Measurements from ENCODE around the gene KLHL42.
A peak's percentile ranks its signal among the peaks of the same experiment; 100 is the strongest.
"Not testable (repeated sequence)": the region's sequence is repeated elsewhere in the genome, so short reads cannot be mapped to it uniquely, and the experiment has no call there.

KLHL42 gene

DNA sequence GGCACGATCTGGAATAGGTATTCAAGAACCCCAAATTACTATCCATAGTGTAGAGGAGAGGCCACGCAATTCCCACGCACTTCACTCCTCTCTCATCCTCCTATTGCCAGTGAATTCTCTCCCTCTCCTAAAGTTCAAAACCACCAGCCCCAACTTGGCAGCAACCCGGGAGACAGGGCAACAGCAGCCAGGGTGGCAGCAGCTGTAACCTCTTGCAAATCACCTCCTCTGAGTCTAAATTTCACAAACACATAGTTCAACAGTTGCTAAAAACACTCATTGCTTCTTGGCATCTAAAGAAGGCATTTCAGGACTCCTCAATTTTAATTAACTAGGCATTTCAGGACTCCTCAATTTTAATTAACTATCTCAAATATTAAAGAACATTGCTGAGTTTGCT is 37.7 kb downstream of the KLHL42 start:
- no peak for DNase-seq (ENCODE audit: low read depth in 2 of 2)

DNA sequence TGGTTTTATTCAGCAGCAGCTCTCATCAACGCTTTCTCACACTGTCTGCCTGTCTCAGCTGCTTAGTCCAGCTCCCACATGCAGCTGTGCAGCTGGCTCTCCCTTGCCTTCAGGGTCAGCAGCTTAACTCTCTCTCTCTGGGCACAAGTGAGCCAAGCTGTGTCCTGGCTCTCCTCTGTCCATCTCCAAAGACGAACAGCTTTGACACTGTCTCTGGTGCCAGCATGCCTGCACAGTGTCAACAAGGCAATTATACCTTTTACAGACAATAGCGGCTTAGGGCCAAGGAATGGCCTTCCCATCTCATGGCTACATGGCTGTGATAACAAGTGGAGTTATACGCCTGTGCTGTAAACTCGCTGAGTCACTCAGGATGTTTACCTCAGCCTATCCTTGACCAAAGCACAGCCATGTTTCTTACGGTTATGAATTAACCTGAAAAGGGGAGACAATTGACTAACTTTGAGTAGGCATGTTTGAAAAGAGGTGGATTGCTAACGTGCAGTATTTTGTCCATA is 38.4 kb downstream of the KLHL42 start:
- no peak for DNase-seq (ENCODE audit: low read depth in 2 of 2)

DNA sequence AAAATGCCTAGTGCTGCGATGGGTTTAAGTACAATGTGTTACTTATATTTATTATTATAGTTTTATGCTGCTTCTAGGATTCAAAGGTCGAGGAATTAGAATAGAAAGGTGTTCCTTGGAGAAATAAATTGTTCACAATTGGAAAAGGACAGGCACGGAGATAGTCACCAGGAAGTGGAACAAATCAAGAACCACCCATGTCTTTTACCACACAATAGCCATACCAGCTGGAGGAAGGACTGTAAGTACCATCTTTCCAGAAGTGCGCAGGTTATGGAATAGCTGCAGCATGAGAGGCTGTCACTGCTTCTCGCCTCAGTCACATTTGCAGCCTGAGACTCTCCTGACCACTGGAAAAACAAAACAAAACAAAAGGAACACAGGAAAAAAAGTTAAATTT is 40.5 kb downstream of the KLHL42 start:
- no peak for DNase-seq (ENCODE audit: low read depth in 2 of 2)

DNA sequence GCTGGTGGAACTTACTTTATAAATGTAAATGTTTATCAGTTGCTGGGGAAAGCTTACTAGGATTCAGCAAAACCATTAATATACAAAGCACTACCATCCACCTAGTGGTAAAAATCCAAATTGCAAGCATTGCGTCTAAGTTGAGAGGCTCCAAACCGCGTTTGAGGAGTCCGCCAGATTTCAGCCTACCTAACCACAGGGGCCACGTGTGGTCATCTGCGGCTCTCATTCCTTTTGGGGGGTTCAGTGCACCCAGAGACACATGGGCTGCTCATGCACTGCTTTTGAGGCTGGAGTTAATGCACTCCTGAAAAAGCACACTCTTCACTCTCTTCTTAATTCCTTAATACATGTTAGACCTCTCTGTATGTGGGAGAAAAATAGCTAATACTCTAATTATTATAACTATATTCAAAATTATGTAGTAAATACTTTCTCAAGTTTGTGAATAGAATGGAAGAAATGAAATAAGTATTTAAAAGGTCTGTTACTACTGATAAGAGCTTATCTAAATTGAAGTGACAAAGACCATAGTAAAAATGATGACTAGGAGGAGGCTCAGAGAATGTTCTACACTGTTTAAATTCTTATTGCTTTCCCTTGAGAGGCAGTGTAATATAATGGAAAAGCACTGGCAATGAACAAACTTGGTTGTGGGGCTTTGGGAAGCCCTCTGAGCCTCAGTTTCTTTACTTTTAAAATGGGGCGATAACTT is 41.4 kb downstream of the KLHL42 start:
- no peak for DNase-seq (ENCODE audit: low read depth in 2 of 2)

DNA sequence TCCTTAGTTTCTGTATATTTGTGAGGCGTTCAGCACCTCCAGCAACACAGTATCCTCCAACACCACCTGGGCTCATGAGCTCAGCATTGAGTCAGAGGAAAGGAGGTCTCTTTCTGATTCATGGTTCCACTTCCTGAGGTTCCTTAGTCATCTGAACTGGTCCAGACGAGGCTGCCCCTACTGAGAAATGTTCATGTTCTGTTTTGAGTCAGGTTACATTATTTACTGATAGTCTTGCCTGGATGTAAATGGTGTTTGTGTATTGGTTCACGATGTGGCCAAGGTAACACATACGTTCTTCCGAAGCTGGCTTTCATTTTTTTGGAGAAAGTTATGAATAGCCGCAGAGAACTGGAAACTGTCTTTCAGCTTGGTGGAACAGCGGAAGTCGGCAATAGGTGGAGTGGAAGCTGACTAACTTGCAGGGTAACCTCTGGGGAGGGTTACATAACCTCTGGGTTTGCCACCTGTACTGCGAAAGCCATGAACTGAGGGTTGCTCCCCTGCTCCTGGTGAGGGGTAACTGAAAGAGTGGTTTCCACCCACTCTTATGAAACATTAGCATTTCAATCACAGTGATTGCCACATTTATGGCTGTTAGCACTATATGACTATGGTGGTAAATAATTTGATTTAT is 42.2 kb downstream of the KLHL42 start:
- DNase-seq (ENCODE audit: low read depth in 2 of 2): peak; percentile 8 to 60

DNA sequence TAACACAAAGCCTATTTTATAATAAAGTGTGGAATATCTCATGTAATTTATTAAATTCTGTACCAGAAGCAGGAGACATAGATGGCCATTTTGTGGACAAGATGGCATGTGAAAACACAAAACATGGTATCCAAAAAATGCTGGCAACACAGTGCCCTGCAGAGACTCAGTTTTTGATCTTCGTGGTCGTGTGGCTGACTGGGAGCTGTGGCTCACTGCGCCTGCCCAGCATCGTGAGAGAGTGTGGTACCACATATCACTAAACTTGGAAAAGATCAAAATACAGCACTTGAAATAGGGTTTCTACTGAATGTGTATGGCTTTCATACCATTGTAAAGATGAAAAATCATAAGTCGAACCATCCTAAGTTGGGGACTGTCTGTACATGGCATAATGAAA is 43.0 kb downstream of the KLHL42 start:
- no peak for DNase-seq (ENCODE audit: low read depth in 2 of 2)

DNA sequence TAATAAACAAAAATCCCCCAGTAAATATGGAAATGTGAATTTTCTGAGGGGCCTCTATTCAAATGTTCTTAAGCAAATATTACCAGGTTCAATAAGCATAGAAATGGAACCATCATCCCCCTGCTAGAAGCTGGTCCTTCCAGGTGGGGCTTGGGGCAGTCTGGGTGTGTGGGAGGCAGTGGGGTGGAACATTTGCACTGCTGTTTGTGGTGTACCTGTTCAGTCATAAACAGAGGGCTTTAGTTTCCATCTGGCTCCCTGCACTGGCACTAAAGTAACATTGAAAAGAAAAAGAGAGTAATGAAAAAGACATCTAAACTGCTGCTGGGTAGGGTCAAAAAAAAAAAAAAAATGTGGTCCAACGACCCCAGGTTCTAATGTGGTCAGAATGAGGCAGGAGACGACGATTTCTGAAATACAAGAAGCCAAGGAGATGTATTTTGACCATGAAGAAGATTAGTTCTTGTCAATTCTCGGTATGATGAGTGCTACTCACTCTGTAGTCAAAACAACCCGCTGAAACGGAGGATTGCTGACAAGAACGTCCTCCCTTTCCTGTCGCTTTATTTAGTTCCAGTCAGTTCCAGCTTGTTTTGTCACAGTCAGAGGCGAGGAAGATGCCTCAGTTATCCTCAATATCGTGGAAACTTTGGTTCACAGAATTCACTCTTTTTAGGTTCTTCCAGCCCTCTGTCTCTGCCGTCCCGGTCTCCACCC is 44.3 kb downstream of the KLHL42 start:
- no peak for DNase-seq (ENCODE audit: low read depth in 2 of 2)

DNA sequence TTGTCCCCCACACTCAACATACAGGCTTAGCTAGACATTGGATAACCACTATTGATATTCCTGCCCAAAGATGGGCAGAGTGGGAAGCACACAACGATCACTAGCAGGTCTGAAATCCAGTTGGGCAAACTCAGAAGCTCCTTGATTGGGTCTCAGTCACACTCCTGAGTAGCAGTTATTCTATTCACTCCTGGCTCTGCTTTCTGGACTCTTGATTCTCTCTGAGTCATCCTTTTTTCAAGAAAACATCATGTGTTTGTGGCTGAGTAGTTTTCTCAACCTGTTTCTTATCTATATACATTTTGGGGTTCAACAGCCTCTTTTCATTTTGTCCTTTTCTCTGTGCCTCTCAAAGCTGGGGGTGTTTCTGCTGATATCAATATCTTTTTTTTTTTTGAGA is 46.0 kb downstream of the KLHL42 start:
- DNase-seq (ENCODE audit: low read depth in 2 of 2): no peak

DNA sequence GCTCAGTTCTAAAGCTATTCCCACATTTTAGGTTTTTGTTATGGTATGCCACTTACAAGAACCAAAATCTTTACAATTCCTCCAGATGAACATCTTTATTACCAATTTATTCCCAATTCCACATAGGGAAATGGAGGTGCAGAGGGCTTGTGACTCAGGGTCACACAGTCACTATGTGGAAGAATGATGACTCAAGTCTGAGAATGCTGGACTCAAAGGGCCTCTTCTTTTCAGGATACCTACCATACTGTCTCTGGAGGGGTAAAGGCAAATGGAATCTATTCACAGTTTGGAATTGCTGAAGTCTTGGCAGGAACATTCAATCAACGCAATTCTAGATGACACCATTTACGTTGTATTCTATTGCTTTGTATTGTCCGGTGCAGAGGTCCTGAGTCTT is 48.2 kb downstream of the KLHL42 start:
- no peak for DNase-seq (ENCODE audit: low read depth in 2 of 2)

DNA sequence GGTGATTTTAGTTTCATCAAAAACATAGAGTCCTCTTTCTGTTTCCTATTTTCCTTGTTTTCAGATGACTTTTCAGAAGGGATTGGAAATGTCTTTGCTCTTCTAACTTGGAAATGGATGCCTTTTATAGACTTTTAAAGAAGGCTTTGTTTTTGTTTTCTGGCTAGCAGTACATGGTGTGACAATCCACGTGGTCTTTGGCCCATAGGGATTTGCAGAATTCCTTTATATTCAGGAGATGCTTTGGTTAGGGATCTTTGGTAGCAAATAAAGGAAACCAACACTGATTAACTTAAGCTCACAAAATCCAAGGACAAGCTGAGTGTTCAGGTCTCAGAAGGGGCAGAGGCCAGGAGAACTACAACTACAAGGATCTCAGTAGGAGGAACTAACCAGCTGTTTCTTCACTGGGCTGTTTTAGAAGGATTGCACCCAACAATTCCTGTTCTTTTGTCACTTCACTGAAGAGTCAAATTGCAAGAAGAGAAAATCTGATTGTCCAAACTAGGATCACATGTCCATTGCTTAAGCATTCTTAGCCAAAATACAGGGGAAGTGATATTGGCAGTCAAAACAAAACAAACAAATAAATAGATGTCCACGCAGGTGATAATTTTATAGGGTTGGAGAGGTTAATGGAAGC is 58.6 kb downstream of the KLHL42 start:
- no peak for DNase-seq (ENCODE audit: low read depth in 2 of 2)

DNA sequence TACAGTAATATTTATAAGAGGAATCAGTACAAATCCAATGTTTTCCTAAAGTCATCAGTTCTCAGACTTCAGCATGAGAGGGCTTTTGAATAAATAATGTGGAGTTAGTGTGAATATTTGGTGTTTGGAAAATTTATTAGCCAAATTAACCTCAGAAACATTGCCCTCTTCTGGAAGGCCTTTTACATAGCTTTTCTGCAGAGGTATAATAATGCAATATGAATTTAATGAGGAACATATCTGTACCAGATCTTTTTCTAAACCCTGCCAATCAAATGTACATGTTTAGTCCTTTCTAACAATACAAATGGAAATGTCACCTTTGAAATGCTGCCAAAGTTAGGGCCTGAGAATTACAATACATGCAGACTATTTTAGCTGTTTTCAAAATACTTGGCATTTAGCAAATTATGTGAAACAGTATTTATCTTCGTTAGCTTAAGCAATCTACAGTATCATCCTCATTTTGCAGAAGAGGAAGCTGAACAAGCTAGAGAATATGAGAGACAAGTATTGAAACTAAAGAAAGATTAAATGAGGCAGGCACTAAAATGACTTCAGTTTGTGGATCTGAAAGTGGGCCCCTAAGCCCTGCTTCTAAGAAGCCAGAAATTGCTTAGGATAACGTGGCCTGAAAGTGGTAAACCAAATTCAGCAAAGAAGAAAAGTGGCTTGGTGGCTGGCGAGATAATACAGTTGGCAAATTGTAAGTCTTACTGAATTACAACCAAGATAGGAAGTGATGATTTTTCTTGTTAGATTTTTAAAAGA is 60.4 kb downstream of the KLHL42 start:
- no peak for DNase-seq (ENCODE audit: low read depth in 2 of 2)

DNA sequence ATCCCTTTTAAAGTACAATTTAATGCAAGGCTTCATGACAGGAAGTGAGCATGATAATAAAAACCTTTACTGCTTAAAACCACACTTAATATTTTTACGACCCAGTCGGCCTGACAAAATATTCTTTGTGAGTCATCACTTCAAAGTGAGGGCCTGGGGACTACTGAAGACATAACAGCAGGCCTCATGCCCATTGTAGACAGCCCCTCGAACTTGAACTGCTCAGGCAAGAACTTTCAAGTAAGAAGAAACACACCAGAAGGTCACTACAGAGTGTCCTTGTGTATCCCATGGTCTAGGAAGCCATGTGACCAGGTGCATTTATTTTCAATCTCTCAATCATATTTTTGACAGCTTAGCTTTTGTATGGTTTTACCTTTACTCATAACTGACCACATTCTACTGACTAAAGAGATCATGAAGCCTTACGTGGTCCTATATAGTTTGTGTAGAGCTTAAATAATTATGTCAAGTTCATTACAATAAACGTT is 61.4 kb downstream of the KLHL42 start:
- no peak for DNase-seq (ENCODE audit: low read depth in 2 of 2)

DNA sequence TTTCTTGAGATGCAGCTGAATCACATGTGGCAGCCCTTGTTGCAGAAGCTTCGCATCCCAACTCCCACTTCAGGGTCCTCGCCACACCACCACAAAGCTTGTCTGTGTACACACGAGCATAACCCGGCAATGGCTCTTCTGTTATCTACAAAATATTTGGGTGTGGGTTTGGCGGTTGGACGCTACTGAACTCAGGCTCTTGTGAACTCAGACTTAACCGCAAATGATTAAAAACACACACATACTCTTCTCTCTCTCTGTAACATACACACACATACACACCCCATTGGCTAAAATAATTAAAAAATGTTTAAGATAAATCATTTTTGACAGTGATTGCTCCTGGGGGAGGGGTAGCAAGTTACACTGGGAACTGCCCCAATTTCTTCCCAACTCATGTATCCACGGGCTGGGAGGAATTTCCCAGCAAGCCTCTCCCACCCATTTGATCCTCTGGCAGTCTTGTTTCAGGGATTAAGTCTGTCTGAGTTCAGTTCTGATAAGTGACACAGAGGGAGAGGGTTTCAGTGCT is 63.7 kb downstream of the KLHL42 start:
- DNase-seq (ENCODE audit: low read depth in 2 of 2): no peak

DNA sequence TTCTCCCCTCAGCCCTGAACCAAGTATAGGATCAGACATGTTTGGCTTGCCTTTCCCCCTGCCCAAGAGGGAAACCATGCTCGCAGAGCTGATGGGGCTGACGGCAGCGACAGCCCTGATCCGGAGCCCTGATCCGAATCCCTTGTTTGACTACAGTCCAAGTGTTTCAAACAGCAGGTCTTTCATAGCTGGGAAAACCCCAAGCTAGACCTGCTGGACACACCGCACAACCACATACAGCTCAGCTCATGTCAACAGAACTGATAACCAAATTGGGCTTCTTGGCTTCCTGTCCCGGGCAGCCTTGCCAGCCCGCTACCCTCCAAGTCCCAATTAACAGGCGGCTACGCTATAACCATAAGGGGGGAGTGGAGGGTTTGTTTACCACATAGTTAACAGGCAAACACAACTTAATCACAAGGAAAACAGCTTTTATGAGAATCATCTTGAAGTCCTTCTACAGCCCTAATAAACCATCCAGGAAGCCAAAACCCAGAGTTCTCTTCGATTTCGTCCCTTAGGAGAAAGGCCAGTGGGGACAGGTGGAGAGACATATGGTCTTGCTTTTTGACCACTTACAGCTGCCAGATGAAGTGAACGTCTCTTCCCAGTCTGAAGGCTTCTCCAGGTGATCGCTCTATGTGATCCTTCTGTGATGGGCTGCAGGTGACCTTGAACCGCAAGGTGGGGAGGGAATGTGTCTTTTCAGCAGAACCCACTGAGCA is 64.5 kb downstream of the KLHL42 start:
- DNase-seq (ENCODE audit: low read depth in 2 of 2): no peak

DNA sequence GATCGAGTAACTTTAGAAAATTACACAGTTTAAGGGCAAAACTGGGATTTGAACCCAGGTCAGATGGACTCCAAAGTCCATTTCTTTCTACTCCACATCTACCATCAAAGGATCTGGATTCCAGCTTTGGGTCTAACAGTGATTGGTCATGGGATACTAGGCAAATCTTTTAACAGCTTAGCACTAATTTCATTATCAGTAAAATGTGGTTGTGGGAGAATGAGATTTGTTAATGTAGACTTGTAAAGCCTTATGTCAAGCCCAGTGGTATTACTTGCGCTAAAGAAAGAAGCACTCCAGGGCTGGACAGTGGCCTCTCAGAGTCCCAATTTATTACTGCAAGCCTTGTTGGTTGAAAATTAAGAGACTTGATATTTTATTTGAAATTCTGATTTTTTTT is 65.2 kb downstream of the KLHL42 start:
- no peak for DNase-seq (ENCODE audit: low read depth in 2 of 2)

DNA sequence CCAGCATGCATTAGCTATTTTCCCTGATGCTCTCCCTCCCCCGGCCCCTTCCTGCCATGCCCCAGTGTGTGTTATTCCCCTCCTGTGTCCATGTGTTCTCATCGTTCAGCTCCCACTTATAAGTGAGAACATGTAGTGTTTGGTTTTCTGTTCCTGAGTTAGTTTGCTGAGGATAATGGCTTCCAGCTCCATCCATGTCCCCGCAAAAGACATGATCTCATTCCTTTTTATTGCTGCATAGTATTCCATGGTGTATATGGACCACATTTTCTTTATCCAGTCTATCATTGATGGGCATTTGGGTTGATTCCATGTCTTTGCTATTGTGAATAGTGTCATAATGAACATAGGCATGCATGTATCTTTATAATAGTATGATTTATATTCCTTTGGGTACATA is 65.7 kb downstream of the KLHL42 start:
- not testable (repeated sequence) for DNase-seq (ENCODE audit: low read depth in 2 of 2)

DNA sequence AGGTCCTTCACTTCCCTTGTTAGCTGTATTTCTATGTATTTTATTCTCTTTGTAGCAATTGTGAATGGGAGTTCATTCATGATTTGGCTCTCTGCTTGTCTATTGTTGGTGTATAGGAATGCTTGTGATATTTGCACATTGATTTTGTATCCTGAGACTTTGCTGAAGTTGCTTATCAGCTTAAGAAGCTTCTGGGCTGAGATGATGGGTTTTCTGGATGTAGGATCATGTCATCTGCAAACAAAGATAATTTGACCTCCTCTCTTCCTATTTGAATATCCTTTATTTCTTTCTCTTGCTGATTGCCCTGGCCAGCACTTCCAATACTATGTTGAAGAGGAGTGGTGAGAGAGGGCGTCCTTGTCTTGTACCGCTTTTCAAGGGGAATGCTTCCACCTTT is 67.3 kb downstream of the KLHL42 start:
- DNase-seq (ENCODE audit: low read depth in 2 of 2): not testable (repeated sequence)

DNA sequence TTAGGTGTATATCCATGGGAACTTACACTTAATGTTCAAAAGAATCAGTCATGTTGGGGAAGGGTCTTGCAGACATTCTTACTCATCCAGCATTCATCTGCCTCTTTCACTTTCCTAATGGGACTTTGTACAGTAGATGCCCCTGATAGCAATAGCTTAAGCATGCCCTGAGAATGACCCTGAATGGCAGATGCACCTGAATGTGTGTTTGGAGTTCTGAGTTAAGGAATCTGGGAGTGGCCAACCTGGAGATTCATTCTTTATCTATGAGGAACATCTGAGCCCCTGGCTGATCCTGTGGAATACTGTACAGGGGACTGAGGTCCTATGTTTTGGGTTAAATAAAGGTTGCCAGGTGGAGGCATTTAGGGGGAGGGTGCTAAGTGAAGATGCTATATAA is 71.3 kb downstream of the KLHL42 start:
- no peak for DNase-seq (ENCODE audit: low read depth in 2 of 2)

DNA sequence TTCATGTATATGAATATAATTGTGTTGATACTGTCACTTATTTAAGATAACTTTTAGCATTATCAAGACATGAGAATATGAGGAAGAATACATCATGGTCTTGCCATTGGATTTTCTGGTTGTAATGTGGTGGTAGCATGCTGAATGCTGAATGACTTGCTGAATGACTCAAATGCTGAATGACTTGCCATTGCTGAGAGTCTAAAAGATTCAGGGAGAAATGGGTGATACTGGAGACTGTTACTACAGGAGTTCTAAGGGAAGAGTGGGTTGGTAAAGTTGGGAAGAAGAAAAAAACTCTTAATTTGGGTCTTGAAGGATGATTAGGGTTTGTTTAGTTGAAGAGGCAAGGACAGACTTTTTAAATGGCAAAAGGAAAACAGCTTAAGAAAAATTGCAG is 72.1 kb downstream of the KLHL42 start:
- no peak for DNase-seq (ENCODE audit: low read depth in 2 of 2)
